Uterus (tissue), 4 donors: ENCODE data around the gene FGF16. TPM values are rescaled to one million over a fixed set of nuclear protein-coding genes. Genes with fewer than 3 reads are reported as not detected.

Experiments used
- DNase-seq, 2 donors: peaks; one replicate each; pipeline ENCODE4 v3.0.0-alpha.2; 2019 to 2020
- H3K27ac ChIP-seq, 2 donors: fragments of 200-600 bp; sonication (generic); 1 replicate in 1 of 2; 2 replicates in 1 of 2; pipeline ENCODE4 v1.5.1; 2016 to 2018
- H3K27me3 ChIP-seq, 2 donors: fragments of 200-600 bp; sonication (generic); one replicate each; pipeline ENCODE4 v1.5.1; 2018 to 2019; ENCODE audit warnings: control low read depth in 1 of 2
- H3K36me3 ChIP-seq, 2 donors: fragments of 200-600 bp; sonication (generic); one replicate each; pipeline ENCODE4 v1.5.1; 2019; ENCODE audit warnings: control low read depth in 1 of 2
- H3K4me1 ChIP-seq, 2 donors: fragments of 200-600 bp; sonication (generic); one replicate each; pipeline ENCODE4 v1.5.1; 2018 to 2019; ENCODE audit warnings: control low read depth in 1 of 2
- H3K4me3 ChIP-seq, 2 donors: fragments of 200-600 bp; sonication (generic); 1 replicate in 1 of 2; 2 replicates in 1 of 2; pipeline ENCODE4 v1.5.1; 2018 to 2019; ENCODE audit warnings: mild to moderate bottlenecking in 1 of 2
- H3K9me3 ChIP-seq, 2 donors: fragments of 200-600 bp; sonication (generic); one replicate each; pipeline ENCODE4 v1.5.1; 2019; ENCODE audit warnings: control low read depth in 1 of 2
- CTCF ChIP-seq, 4 experiments: fragments of 200-600 bp in 2 of 4; fragments of 450-650 bp in 2 of 4; sonication (generic) in 2 of 4; IDR thresholded peaks; one replicate each; pipeline ENCODE4 v1.5.1; 2016 to 2019; ENCODE audit warnings: antibody characterized with exemption in 4 of 4, mild to moderate bottlenecking in 2 of 4, moderate library complexity in 1 of 4
- POLR2A ChIP-seq, 2 donors: fragments of 450-650 bp; IDR thresholded peaks; one replicate each; pipeline ENCODE4 v1.6.1; 2016; ENCODE audit warnings: antibody characterized with exemption in 2 of 2, mild to moderate bottlenecking in 1 of 2, moderate library complexity in 1 of 2
- intact Hi-C: fragments of 100-400 bp; cut with DNase I; formaldehyde crosslinking; loops from one replicate; pipeline ENCODE4 v1.15.1; 2023; ENCODE audit warnings: low total_unique reads
- total RNA-seq, 4 donors: library from RNA; depleted of rRNA in 3 of 4; stranded (reverse); fragments of >200 nt in 3 of 4; gene quantifications; one replicate each; pipeline versions ENCODE4 v1.1.0 to v1.2.4, GENCODE V29; 2014 to 2023
- donor health status: DM: yes; HTN: yes; CAD: no.

Gene FGF16
- total RNA-seq, 4 donors from 2014 or later = 1.0 to 1.2 TPM; not detected in 2

GRCh38 chrX:77436682-77437081 lies 10.5 kb upstream of the FGF16 start:
- Histone ChIP-seq H3K27me3 (no peaks in the 10 kb centered on the region), H3K4me3 (no peak overlapping the region), H3K9me3 (no peaks in the 10 kb centered on the region), H3K4me1 (no peaks in the 10 kb centered on the region), H3K27ac (no peak overlapping the region), H3K36me3 (no peaks in the 10 kb centered on the region)
- intact Hi-C loops = no loop called here
- TF ChIP-seq CTCF (IDR thresholded peaks at IDR 0.05) (no peak), POLR2A (IDR thresholded peaks at IDR 0.05) (no peak)
- DNase-seq = no peak

- Histone ChIP-seq H3K4me1 (no peaks in the 10 kb centered on the region), H3K9me3 (no peaks in the 10 kb centered on the region)
- intact Hi-C loops = no loop called here
Observed at GRCh38 chrX:77440330-77440729, 6.9 kb upstream of the FGF16 start.

DNA sequence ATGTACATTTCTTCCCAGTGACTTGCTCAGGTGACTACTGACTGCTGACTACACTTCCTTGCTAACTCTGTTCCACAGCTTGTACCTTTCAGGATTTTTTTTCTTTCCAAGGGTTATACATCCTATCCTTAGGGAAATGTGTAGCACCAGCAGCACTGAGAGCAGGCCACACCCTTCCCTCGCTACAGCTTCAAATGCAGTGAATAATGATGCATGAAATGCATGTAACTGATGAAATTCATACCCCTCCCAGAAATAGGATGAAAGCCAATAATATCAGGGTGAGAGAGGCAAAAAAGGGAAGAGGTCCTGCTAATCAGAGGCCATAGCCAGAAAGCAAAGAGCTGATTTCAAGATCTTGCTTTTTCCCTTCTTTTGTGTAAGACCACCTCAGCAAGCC lies 6.2 kb upstream of the FGF16 start:
- H3K36me3 ChIP-seq = no peaks in the 10 kb centered on the region
- H3K9me3 ChIP-seq = no peaks in the 10 kb centered on the region
- intact Hi-C loops = no loop called here
- DNase-seq = no peak
- H3K27ac ChIP-seq = no peak overlapping the region
- H3K4me1 ChIP-seq = no peaks in the 10 kb centered on the region
- TF ChIP-seq CTCF (IDR thresholded peaks at IDR 0.05) (no peak), POLR2A (IDR thresholded peaks at IDR 0.05) (no peak)
- no peaks in the 10 kb centered on the region for H3K27me3 ChIP-seq
- H3K4me3 ChIP-seq = no peak overlapping the region

More at GRCh38 chrX:77440330-77440729, 6.9 kb upstream of the FGF16 start:
- TF ChIP-seq CTCF (IDR thresholded peaks at IDR 0.05) (no peak), POLR2A (IDR thresholded peaks at IDR 0.05) (no peak)
- H3K4me3 ChIP-seq = no peak overlapping the region
- no peaks in the 10 kb centered on the region for H3K36me3 ChIP-seq
- no peaks in the 10 kb centered on the region for H3K27me3 ChIP-seq
- H3K27ac ChIP-seq = no peak overlapping the region
- DNase-seq = no peak

DNA sequence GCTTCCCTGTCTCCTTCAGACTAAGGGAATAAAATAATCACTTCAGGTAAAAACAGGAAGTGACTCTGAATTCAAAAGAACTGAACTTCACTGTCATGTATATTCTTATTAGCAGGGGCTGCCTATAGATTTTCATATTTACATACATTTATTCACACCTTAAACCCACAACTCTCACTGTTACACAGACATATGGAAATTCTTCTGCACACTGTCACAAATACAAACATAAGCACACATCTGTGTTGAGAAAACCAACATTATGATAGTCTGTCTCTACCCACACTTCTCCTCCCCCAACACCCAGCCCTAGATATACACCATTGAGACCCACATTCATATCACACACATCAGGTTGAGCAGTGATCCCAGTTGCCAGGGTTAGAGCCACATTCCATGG lies 5.7 kb upstream of the FGF16 start:
- no peak overlapping the region for H3K4me3 ChIP-seq
- no peaks in the 10 kb centered on the region for H3K27me3 ChIP-seq
- intact Hi-C loops = no loop called here
- no peak for DNase-seq
- no peaks in the 10 kb centered on the region for H3K36me3 ChIP-seq
- TF ChIP-seq POLR2A (IDR thresholded peaks at IDR 0.05) (no peak), CTCF (IDR thresholded peaks at IDR 0.05) (no peak)
- H3K9me3 ChIP-seq = no peaks in the 10 kb centered on the region
- no peak overlapping the region for H3K27ac ChIP-seq
- H3K4me1 ChIP-seq = no peaks in the 10 kb centered on the region

DNA sequence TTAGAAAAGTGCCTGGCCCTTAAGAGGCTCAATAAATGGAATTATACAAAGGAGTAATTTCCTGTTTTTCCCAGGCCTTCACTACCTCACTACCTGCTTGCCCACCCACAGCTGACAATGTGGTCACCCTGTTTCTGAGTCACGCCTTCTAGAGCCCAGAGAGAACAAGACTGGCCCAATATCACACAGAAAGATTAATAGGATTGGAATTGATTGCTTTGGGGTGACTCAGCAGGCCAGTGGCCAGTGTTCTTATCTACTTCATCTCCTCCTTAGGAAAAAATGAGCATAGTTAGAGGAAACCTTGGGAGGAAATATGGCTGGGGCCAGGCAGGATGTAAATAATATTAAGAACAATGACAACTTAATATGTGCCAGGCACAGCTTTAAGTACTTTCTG lies 4.5 kb upstream of the FGF16 start:
- intact Hi-C loops = no loop called here
- no peak overlapping the region for H3K4me3 ChIP-seq
- H3K9me3 ChIP-seq = no peaks in the 10 kb centered on the region
- no peak for DNase-seq
- no peaks in the 10 kb centered on the region for H3K27me3 ChIP-seq
- no peak overlapping the region for H3K27ac ChIP-seq
- TF ChIP-seq CTCF (IDR thresholded peaks at IDR 0.05) (no peak), POLR2A (IDR thresholded peaks at IDR 0.05) (no peak)
- no peaks in the 10 kb centered on the region for H3K36me3 ChIP-seq
- H3K4me1 ChIP-seq = no peaks in the 10 kb centered on the region
